CD4-positive, alpha-beta T cell treated with Interleukin-21 for 1 hour (primary cell): ENCODE results near the gene SEMA3G.

Experiments
- DNase-seq: peaks from one replicate; pipeline ENCODE4 v3.0.0-alpha.2; 2020

Gene SEMA3G

DNA sequence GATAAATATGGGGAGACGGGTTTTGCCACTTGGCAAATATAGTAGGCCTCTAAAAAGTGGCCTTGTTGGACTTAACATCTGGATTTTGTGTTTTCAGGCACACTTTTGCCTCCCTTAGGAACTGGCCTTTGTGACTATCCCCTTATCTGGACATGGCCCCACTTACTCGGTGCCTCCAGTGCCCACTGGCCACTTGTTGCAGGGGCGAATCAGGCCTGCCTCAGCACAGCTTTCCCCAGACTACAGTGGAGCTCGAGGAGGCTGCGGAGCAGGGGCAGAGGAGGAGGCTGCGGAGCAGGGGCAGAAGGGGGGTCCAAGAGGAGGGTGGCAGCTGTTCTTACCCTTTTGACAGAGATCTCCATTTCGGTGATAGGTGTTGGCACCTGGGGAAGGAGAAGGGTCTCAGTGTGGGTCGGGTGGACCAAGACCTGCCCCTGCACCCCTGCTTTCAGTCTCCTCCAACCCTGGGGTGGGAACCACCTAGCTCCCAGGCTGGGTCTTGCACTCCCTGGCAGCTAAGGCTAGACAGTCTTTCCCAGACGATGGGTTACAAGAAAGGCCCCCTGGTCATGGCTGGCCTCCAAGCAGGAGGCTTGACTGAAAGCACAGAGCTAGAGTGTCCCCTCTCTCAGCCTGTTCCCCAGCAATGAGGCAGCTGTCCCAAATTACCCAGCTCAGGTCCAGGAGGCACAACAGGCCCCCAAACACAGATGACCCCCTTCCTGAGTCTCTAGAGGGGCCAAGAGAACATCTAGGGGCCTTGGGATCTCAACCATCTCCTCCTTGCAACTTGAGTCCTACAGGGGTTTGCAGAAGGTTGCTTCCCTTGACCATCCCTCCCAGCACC, 6.1 kb downstream of the SEMA3G start:
- DNase-seq: no peak

- no peak for DNase-seq
These were observed 6.9 kb downstream of the SEMA3G start for GRCh38 chr3:52438104-52438376.

DNA sequence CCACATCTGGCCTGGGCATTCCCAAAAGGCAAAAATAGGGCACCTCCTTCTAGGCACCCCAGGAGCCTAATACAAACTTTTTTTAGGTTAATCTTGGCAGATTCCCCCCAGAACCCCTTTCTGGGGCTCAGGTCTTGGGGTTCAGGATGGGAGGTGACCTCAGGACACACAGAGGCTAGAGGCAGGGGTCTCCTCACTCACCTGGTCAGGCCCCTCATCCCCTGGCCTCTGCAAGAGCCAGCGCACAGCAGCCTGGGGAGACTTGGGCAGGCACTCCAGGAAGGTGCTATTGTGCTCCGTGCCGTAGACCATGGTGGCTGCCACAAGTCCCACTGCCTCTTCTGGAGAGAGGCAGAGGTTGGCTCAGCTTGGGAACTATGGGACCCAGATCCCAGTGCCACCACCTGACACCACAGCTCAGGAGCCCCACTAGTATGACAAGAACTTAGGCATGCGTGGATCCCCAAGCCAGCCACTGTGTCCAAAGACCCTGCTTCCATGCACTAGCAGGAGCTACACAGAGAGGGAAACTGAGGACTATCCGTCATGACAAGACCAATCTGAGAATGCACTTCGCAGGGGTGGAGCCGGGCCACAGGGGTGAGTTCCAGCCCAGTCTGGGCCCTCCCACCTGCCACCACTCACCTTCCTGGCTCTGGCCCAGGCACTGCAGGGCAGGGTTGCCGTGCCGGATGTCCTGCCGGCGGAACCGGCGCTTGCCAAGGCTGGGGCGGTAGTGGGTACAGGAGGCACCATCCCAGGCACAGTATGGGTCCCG, 7.4 kb downstream of the SEMA3G start:
- DNase-seq: no peak

GRCh38 chr3:52436500-52437149, 8.3 kb downstream of the SEMA3G start:
- no peak for DNase-seq

- no peak for DNase-seq
These were observed 9.4 kb downstream of the SEMA3G start for GRCh38 chr3:52435246-52436101.

- no peak for DNase-seq
These were observed 10.3 kb downstream of the SEMA3G start for GRCh38 chr3:52434491-52435115.

GRCh38 chr3:52433996-52434479, 10.9 kb downstream of the SEMA3G start:
- DNase-seq: no peak

GRCh38 chr3:52433328-52433995, 11.4 kb downstream of the SEMA3G start:
- no peak for DNase-seq

GRCh38 chr3:52432691-52433141, 12.2 kb downstream of the SEMA3G start:
- no peak for DNase-seq

GRCh38 chr3:52432225-52432624, 12.7 kb downstream of the SEMA3G start:
- no peak for DNase-seq

- DNase-seq: no peak
These were observed 13.3 kb downstream of the SEMA3G start for GRCh38 chr3:52431459-52432223.

- DNase-seq: no peak
These were observed 14.5 kb downstream of the SEMA3G start for GRCh38 chr3:52430416-52430810.

DNA sequence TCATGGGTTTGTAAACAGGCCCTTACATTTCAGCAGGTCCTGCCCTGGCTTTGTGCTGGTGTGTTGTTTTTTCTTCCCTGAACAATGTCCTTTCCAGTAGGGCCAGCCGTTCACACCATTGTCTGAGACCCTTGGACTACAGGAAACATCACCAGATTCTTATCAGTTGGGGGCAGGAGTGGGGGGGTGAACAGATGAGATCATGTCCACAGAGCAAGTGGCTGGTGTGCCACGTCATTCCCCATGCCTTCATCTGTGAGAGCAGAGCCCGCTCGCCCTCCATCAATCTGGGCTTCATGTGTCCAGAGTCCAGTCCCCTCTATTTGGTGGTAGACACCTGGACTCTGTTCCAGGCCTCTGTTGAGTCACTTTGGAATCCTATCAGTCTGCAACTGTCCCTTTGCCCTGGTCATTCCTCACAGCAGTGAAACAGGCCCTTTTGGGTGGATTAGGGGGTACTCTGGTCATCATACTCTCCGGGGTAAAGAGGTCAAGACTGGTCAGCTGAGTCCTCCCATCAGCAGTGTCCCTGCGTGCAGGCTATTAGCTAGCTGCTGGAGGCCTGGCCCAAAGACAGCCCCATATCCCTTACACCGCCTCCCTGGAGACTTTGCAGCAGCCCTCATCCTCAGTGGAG, 15.0 kb downstream of the SEMA3G start:
- DNase-seq: no peak

DNA sequence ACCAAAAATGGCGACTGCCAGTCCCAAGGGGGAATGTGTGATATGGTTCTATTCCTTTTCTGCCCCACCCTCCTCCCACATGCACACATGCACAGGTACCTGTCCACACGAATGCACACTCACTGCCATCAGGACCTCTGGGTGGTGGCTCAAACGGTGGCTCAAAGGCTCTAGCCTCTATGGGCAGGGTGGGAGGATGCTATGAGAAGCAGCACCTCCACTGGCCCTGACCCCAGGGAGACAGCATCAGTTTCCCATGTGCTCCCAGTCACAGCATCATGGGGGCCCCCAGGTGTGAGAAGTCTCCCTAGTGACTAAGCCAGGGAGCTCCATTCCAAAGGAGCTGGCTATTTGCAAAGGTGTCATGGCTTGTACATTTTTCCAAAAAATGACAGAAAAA, 15.9 kb downstream of the SEMA3G start:
- DNase-seq: no peak

GRCh38 chr3:52428151-52429005, 16.5 kb downstream of the SEMA3G start:
- peak; percentile 57 for DNase-seq

- no peak for DNase-seq
These were observed 21.7 kb downstream of the SEMA3G start for GRCh38 chr3:52423173-52423572.

DNA sequence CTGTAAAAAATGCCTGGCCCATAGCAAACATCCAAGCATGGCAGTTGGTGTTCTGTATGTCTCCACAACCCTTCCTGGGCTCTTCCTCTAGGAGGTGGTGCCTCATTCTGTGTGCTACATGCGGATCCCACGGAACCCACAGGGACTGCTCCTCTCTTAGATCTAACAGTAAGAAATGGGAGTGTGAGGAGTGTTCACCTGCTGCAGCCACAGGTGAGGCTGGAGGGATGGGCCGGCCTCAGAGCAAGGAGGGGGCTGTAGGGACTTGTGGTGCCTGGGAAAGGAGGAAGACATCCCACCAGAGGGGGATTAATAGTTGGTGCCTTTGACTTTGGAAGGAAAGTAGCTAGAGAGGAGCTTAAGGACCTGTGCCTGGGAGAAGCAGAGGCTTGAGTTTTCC, 22.2 kb downstream of the SEMA3G start:
- no peak for DNase-seq

- no peak for DNase-seq
These were observed 24.5 kb downstream of the SEMA3G start for GRCh38 chr3:52420388-52420787.

- no peak for DNase-seq
These were observed 29.1 kb downstream of the SEMA3G start for GRCh38 chr3:52415800-52416199.
